ENCODE results near the gene IGF1R.
A peak's percentile ranks its signal among the peaks of the same experiment; 100 is the strongest.

The IGF1R gene

GRCh38 chr15:98906712-98907083, 258.4 kb downstream of the IGF1R start:
- peak; percentile 54 to 66 for DNase-seq (ENCODE audit: low read depth in 2 of 2)
- no peak for TF ChIP-seq CTCF (IDR thresholded peaks at IDR 0.05; ENCODE audit: low read depth, low read length)

GRCh38 chr15:98907927-98908471, 259.7 kb downstream of the IGF1R start:
- no peak overlapping the region for H3K4me3 ChIP-seq (replicated peaks in 1 of 2; ENCODE audit: low read depth in 2 of 2, low read length in 2 of 2)
- no peak for TF ChIP-seq CTCF (IDR thresholded peaks at IDR 0.05; ENCODE audit: low read depth, low read length)
- DNase-seq (ENCODE audit: low read depth in 2 of 2) = no peak

More at GRCh38 chr15:98906712-98907083, 258.4 kb downstream of the IGF1R start:
- no peak overlapping the region for H3K4me3 ChIP-seq (replicated peaks in 1 of 2; ENCODE audit: low read depth in 2 of 2, low read length in 2 of 2)

- TF ChIP-seq CTCF (IDR thresholded peaks at IDR 0.05; ENCODE audit: low read depth, low read length) = no peak
- no peak for DNase-seq (ENCODE audit: low read depth in 2 of 2)
- no peak overlapping the region for H3K4me3 ChIP-seq (replicated peaks in 1 of 2; ENCODE audit: low read depth in 2 of 2, low read length in 2 of 2)
Observed at GRCh38 chr15:98909968-98910885, 261.9 kb downstream of the IGF1R start.

DNA sequence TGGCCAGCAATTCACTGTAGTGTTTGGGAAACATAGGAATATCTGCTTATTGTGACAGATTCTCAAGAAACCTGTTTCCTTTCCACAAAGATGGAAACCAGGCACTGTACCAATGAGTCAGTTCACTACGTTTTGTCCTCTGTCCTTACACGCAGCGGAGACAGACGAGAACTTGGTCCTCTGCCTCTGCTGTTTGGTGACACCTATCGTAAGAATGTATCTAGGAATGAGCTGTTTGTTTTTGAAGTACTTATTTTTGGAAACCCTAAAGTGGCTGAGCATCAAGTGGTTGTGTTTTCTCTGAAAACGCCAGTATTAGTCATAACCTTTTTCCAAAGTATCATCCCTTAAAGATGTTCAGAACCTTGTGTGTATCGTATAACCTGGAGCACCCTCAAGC, 266.3 kb downstream of the IGF1R start:
- TF ChIP-seq CTCF (IDR thresholded peaks at IDR 0.05; ENCODE audit: low read depth, low read length) = no peak
- peak; percentile 61 to 94 for DNase-seq (ENCODE audit: low read depth in 2 of 2)
- no peak overlapping the region for H3K4me3 ChIP-seq (replicated peaks in 1 of 2; ENCODE audit: low read depth in 2 of 2, low read length in 2 of 2)

GRCh38 chr15:98916826-98917225, 268.5 kb downstream of the IGF1R start:
- H3K4me3 ChIP-seq (replicated peaks in 1 of 2; ENCODE audit: low read depth in 2 of 2, low read length in 2 of 2) = no peak overlapping the region
- no peak for TF ChIP-seq CTCF (IDR thresholded peaks at IDR 0.05; ENCODE audit: low read depth, low read length)
- DNase-seq (ENCODE audit: low read depth in 2 of 2) = no peak

DNA sequence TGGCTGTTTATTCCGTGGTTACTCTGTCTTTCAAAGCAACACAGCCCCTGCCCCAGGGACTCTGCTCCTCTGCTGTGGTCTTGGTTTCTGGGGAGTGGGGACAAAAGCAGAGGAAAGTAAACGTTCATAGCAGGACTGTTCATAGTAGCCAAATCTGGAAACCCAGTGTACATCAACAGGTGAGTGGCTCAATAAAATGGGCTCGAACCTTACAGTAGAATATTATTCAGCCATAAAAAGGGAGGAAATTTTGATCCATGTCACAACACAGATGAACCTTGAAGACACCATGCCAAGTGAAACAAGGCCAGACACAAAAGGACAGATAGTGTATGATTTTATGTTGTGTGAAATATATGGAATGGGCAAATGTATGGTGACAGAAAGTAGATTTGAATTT, 269.1 kb downstream of the IGF1R start:
- DNase-seq (ENCODE audit: low read depth in 2 of 2) = no peak
- TF ChIP-seq CTCF (IDR thresholded peaks at IDR 0.05; ENCODE audit: low read depth, low read length) = no peak

More for the DNA sequence above, 269.1 kb downstream of the IGF1R start:
- H3K4me3 ChIP-seq (replicated peaks in 1 of 2; ENCODE audit: low read depth in 2 of 2, low read length in 2 of 2) = no peak overlapping the region
